Stimulated activated CD4-positive, alpha-beta T cell treated with anti-CD3 and anti-CD28 coated beads, Interleukin-2, amount 100 ng/mL, for 4 hours (primary cell): ENCODE data around the gene GRK3.

Experiments
- DNase-seq: peaks from one replicate; pipeline ENCODE4 v3.0.0-alpha.2; 2020; ENCODE audit warnings: low read depth

Gene GRK3

DNA sequence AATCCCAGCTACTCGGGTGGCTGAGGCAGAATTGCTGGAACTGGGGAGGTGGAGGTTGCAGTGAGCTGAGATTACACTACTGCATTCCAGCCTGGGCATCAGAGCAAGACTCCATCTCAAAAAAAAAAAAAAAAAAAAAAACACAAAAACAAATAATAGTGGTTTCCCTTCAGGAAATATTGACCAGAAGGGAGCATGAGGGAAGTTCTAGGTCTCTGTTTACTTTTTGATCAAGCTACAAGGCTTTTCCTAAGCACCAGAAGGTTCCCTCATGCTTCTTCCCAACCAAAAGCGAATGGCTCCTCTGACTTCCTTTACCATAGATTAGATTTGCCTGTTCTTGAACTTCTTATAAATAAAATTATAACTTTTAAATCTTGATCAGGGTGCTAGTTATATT, 195.8 kb downstream of the GRK3 start:
- no peak for DNase-seq

DNA sequence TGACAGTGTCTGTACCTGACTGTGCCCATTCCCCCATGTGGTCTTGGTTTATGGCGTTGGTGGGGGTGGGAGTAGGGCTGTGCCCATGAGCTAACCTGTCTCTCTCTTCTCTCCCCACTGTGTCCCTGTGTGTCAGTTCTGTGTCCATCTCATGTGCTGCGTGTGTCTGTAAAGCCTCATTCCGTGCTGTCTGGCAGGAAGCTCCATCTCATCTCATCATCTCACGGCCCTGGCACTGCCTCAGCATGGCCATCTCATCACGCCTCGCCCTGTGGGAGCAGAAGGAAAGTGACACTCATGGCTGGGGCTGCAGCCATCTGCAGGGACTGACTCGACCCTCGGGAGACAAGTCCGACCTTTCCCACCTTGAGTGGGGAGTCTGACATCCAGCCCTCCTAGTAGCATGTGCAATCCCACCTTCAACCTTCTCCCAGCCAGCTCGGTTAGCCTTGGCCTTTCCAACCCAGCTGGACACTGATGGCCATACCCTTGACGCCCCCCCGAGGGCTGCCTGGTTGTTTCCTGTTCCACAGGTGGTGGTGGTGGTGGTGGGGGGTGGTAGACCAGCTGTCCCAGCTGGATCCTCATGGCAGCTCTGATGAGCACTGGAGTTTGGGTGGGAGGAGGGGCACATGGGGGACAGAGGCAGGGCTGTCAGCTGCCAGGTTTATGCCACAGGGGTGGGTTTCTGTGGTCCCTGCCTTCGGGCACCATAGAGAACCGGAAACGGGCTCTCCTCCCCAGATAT, 196.5 kb downstream of the GRK3 start:
- DNase-seq: no peak

DNA sequence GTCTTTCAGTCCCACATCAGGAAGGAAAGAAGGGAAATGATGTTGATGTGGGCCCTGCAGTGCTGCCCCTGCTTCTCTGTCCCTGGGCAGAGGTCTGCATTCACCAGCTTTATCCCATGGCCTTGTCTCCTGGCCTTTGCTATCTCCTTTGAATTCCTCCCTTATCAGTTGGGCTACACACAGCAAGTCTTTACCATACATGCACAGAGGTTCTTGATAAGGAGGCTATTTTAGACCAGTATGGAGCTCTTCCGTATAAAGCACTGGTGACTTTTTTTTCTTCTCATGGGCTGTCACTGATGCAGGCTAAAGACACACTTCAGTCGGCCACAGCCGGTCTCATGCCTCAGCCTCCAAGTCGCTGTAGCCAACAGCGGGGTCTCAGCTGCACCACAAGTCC, 197.7 kb downstream of the GRK3 start:
- DNase-seq: no peak

DNA sequence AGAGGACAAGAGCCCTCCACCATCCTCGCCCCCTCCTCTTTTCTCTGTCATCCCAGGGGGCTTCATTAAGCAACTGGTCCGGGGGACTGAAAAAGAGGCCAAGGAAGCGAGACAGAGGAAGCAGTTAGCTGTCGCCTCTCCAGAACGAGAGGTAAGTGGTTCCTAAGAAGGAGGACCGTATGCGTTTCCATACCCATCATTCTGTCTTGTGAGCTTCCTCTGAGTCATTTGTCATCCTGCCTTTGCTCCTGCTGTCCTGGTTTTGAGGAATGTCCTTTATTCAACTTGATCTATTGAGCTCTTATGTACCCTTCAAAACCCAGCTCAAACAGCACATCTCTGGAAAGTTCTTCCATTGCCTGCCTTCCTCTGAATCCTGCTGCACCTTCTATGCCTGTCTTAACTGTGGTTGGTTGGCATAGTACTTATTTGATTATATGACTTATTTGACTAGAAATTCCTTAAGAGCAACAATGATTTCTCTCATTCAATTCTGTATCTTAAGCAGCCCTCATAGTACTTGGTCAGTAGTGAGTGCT, 198.8 kb downstream of the GRK3 start:
- DNase-seq: no peak

DNA sequence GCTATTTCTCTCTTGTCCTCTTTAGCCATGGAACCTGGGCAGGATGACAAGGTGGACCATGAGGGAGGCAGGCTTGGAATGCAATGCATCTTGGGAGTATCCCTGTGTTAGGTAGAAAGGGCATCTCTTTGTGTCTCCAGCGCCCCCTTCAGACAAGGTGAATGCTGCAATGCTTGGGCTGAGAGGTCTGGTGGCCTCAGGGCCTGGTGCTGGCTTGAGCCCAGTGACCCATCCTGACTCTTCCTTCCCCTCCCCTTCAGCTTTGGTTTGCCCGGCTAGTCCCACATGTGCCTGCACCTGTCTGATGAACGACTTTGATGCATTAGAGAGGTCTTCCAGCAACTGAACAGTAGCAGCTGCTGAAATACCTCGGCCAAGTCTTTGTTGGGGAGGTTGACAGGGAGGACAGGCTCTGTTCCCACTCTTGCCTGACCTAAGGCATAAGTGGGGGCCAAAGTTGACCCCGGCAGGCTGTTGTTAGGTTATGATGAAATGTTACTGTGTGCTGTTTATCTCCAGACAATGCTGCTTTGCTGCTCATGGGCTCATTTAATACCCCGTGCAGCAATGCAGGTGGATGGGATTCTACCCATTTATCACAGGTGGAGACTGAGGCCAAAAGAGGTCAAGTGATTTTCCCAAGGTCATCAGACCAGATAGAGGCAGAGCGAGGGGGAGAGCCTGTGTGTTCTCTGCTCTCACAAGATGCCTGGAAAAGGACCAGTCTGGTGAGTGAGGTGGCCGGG, 200.0 kb downstream of the GRK3 start:
- DNase-seq: no peak

DNA sequence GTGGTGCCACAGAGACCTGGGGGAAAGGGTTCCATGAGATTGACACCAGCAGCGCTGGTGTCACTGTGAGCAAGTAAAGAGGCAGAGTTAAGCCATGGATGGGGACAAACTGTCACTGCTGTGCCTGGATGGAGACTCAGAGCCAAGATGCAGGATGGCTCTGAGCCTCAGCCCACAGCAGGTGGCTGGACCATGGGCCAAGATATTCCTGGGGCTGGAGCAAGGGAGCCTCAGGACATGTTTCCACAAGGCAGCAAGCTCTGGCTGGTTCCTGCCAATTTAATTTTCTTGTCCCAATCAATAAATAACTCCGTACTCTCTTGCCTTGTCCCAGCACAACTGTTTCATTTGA, 200.5 kb downstream of the GRK3 start:
- DNase-seq: no peak

DNA sequence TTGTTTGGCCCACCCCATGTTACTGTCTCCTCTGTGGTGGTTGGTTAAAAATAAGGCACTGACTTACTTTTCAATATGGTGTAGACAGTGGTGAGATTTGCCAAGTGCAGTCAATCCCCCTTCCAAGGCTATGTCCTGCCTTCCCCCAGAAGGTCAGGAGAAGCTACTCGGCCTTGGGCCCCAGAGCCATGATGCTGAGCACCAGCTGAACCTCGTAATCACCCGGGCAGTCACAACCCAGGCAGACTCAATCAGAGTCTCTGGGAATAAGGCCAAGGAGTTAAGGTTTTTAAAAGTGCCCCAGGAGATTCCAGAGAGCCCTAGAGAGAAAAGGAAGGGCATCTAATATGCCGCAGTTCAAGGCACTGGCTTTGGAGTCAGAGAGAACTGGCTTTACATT, 201.3 kb downstream of the GRK3 start:
- no peak for DNase-seq

DNA sequence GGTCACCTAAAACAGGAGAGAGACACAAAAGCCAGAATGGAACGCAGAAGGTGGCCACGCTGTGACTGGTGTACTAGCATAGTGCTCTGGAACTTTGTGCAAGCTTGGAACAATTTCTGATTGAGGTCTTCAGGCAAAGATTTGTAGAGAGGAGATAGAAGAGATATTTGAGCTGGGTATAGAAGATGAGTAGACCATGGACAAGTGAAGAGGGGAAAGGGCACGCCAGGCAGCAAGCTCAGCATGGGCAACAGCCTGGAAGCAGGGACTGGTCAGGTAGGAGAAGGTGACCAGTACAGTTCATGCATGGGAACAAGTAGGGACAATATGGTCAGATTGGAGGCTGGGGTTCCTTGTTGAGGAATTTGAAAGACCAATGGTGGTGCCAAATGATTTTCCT, 201.9 kb downstream of the GRK3 start:
- no peak for DNase-seq

DNA sequence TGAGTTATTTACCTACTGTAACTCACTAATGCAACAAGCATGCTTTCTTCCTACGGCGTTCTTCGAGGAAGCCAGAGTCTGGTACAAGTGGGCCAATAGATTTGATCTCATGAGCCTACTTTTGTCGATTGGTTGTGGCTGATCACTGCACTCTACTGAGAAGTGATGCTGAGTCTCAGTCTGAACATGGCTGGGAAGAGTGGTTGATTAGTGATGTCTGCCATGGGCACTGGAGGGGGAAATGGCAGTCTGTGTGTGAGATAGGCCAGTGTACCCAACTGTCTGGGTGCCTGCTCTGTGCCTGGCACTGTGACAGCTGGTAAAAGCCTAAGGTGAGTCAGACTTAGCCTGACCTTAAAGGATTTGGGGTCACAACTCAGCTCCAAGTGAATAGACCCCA, 205.9 kb downstream of the GRK3 start:
- DNase-seq: no peak

DNA sequence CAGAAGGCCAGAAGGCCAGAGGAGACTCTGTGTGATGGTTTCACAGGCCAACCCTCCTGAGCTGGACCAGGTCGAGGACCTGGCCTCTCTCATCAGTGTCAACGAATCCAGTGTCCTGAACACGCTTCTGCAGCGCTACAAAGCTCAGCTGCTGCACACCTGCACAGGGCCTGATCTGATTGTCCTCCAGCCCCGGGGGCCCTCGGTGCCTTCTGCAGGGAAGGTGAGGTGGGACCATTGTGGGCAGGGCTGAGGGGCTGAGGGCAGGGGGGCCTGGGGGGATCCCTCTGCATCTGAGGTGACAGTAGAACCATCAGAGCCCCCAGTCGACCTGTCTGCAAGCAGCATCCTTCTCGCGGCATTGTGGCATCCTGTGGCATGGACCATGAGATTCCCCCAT, 207.8 kb downstream of the GRK3 start:
- no peak for DNase-seq

DNA sequence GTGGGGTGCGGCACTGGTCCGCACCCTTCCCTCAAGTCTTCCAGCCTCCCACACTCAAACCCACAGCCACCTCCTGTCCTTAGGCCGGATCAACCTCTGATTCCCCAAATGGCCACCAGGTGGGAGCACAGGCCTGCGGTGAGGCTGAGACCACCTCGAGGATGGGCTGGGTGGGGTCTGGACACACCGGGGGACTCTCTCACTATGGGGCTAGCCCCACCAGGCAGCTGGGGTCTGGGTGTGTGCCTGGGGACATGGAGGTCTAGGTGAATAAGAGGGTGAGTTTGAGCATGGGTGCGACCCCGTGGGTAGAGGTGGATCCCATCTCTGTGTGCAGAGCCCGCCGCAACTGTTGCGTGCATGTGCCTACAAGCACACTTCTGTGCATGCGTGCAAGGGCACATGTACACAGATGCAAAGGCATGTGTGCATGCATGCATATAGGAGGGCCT, 210.1 kb downstream of the GRK3 start:
- DNase-seq: no peak

DNA sequence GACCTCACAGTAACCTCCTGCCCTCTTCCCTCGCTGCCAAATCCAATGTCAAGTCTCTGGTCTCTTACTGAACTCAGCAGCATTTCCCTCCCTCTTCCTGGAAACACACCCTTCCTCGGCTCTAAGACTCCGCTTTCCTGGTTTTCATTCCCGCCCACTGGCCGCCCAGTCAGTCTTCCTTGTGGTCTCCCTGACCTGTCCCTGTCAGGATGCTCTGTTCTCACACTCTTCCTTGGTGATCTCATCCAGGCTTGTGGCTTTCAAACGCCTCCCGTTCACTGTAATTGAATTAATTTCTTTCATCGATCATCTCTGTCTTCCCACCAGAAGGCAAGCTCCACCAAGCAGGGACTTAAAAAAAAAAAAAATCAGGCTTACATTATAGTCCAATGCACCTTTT, 211.1 kb downstream of the GRK3 start:
- DNase-seq: no peak

DNA sequence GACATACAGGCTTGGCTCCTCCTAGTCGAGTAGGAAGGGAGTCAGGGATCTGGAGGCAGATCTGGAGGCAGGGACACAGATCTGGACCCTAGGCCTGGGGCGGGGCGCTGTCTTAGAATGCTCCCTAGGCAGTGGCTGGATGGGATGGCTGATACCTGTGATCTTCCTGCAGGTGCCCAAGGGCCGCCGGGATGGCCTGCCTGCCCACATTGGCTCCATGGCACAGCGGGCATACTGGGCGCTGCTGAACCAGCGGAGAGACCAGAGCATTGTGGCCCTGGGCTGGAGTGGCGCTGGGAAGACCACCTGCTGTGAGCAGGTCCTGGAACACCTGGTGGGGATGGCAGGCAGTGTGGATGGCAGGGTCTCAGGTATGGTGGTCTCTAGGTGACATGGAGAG, 212.9 kb downstream of the GRK3 start:
- DNase-seq: no peak

DNA sequence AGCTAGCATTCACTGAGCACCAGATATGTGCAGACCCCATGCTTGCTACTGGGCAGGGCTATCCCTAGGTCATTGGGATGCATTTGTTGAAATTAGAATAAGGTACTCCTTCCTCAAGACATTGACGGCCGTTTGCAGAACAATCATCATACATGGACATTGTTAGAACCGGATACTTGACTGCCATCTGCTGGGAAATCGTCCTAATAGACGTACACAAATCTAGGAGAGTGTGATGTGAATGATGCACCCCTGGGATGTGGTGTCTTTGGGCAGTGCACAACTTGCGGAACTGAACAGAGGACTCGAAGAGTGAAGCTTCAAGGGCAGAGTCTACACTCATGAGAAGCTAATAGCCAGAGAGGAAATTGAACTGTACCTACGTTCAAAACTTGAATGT, 213.4 kb downstream of the GRK3 start:
- DNase-seq: no peak
